Measurements from ENCODE around the gene TEP1. TPM values are rescaled to one million over a fixed set of nuclear protein-coding genes. Genes with fewer than 3 reads are reported as not detected.

Gene TEP1
- total and polyA plus RNA-seq, 2 of the 8 experiments (the other 6 are each of a cell fraction or from before 2014, with no cell fraction given), result 6.9 to 10.7 TPM

GRCh38 chr14:20343862-20344220 lies 69.5 kb downstream of the TEP1 start:
- no peak overlapping the region for H2AFZ ChIP-seq (ENCODE audit: low read length)
- H3K9me3 ChIP-seq (ENCODE audit: insufficient read depth in 2 of 2, low read depth in 1 of 2, low read length in 1 of 2), result no peaks in the 10 kb centered on the region
- H4K5ac ChIP-seq (ENCODE audit: insufficient read length, low read depth, low read length), result peak overlapping the region; percentile 28
- H3K27ac ChIP-seq (ENCODE audit: low read depth, low read length), result peak overlapping the region; percentile 70
- peak overlapping the region; percentile 75 to 97 (median 87) for H3K4me3 ChIP-seq (ENCODE audit: extremely low read depth in 1 of 4, insufficient read depth in 2 of 4, low read depth in 3 of 4, low read length in 4 of 4)
- H3K14ac ChIP-seq (ENCODE audit: insufficient read length), result peak overlapping the region; percentile 37
- H3K18ac ChIP-seq (ENCODE audit: extremely low read depth, low read length), result no peak overlapping the region
- peak overlapping the region; percentile 65 for H3K56ac ChIP-seq (replicated peaks; ENCODE audit: insufficient read length, low read depth, low read length)
- H3K9ac ChIP-seq (replicated peaks in 1 of 4; ENCODE audit: extremely low read depth in 1 of 4, low read depth in 3 of 4, low read length in 3 of 4), result peak overlapping the region; percentile 73 to 87 (median 78)
- 11% methylated on average over 3 of the region's 3 CpGs; no CpG with 5 or more reads in 1 of the 2 experiments for WGBS, 2 experiments (ENCODE audit: extremely low coverage in 1 of 2, insufficient coverage in 1 of 2, insufficient read length in 1 of 2, insufficient replicate concordance in 2 of 2, low coverage in 1 of 2, low lambda C conversion rate in 2 of 2, missing lambda C conversion rate in 1 of 2)
- no peak for FAIRE-seq
- H3K23me2 ChIP-seq (ENCODE audit: low read depth, low read length), result peaks cover 2% of the 10 kb centered on the region; the same call in 1 of the 2 replicates
- no peaks in the 10 kb centered on the region for H3K27me3 ChIP-seq (replicated peaks in 1 of 4; ENCODE audit: control insufficient read depth in 3 of 4, extremely low read depth in 1 of 4, insufficient read depth in 3 of 4, low read length in 3 of 4)
- H3K4me2 ChIP-seq (ENCODE audit: insufficient read depth in 1 of 2, low read depth in 2 of 2, low read length in 2 of 2), result peak overlapping the region; percentile 62 to 71
- no peak overlapping the region for H2BK12ac ChIP-seq (ENCODE audit: low read depth, low read length)
- no peak overlapping the region for H2BK15ac ChIP-seq (ENCODE audit: low read length)
- CTCF ChIA-PET (ENCODE audit: partially characterized antibody), result interaction anchor here (0.6 to 1.7 kb wide), 10 partner anchors 8 to 338 kb away, joined by 3 to 4 read pairs (median 3); no protein-coding TSS in a partner anchor
- no peak overlapping the region for H2AK5ac ChIP-seq (ENCODE audit: low read depth, low read length)
- no peak for DNase-seq (ENCODE audit: low read depth in 1 of 2, low spot score in 2 of 2)
- no peaks in the 10 kb centered on the region for H4K20me1 ChIP-seq (replicated peaks in 1 of 2; ENCODE audit: control insufficient read depth in 1 of 2, insufficient read depth in 2 of 2, low read length in 2 of 2)
- H3K23ac ChIP-seq (ENCODE audit: insufficient read length), result no peak overlapping the region
- no peak overlapping the region for H4K91ac ChIP-seq (replicated peaks; ENCODE audit: insufficient read length, low read length)
- H4K8ac ChIP-seq (ENCODE audit: extremely low read depth, insufficient read depth, low read length), result no peak overlapping the region
- TF ChIP-seq SAP30 (IDR thresholded peaks at IDR 0.05; ENCODE audit: insufficient read depth, insufficient replicate concordance, low read length) (peak; percentile 21), PHF8 (conservative IDR thresholded peaks at IDR 0.05; ENCODE audit: low read depth, low read length) (peak; percentile 8; the same call in 1 of the 2 replicates), TAF1 (IDR thresholded peaks at IDR 0.05; ENCODE audit: low read depth, low read length) (no peak), CTCF (IDR thresholded peaks at IDR 0.05; ENCODE audit: control extremely low read depth in 1 of 3, insufficient read depth in 1 of 3, low read depth in 1 of 3, low read length in 3 of 3) (no peak), SP1 (IDR thresholded peaks at IDR 0.05; ENCODE audit: low read depth, low read length) (no peak), HDAC6 (IDR thresholded peaks at IDR 0.05; ENCODE audit: low read depth, low read length) (no peak), CREB1 (IDR thresholded peaks at IDR 0.05) (no peak), JUN (IDR thresholded peaks at IDR 0.05; ENCODE audit: low read depth, low read length) (no peak), TCF12 (IDR thresholded peaks at IDR 0.05; ENCODE audit: low read depth, low read length) (no peak)
- no peak overlapping the region for H3K4ac ChIP-seq (replicated peaks; ENCODE audit: insufficient read length, low read depth, low read length)
- no peaks in the 10 kb centered on the region; a peak in 1 of 7 replicates for H3K4me1 ChIP-seq (replicated peaks in 1 of 4; ENCODE audit: control insufficient read depth in 3 of 4, insufficient read depth in 4 of 4, low read length in 3 of 4)
- H2BK120ac ChIP-seq (replicated peaks; ENCODE audit: low read depth, low read length), result no peak overlapping the region
- POLR2A ChIA-PET (ENCODE audit: partially characterized antibody), result interaction anchor here (0.6 to 8.3 kb wide), 32 partner anchors 11 to 1135 kb away, joined by 3 to 215 read pairs (median 7); partner anchors contain the start of genes APEX1, CCNB1IP1, OSGEP and PIP4P1
- H3K36me3 ChIP-seq (ENCODE audit: control insufficient read depth in 2 of 4, insufficient read depth in 4 of 4, low read length in 3 of 4), result peaks cover 7 to 27% (median 17%) of the 10 kb centered on the region in 4 experiments; a peak in 7 of 8 replicates
- no peak overlapping the region for H2BK5ac ChIP-seq (ENCODE audit: low read depth, low read length)
- H3K79me2 ChIP-seq (ENCODE audit: control insufficient read depth in 1 of 2, insufficient read depth in 2 of 2, low read length in 2 of 2), result peaks cover 0 to 15% of the 10 kb centered on the region in 2 experiments; a peak in 2 of 4 replicates
- no peaks in the 10 kb centered on the region for H3K79me1 ChIP-seq (ENCODE audit: low read depth, low read length)
- no peak overlapping the region for H2BK20ac ChIP-seq (ENCODE audit: low read length)
